Measurements from ENCODE around the gene ABHD6.
"Not testable (repeated sequence)": the region's sequence is repeated elsewhere in the genome, so short reads cannot be mapped to it uniquely, and the experiment has no call there.

Gene ABHD6, protein sequence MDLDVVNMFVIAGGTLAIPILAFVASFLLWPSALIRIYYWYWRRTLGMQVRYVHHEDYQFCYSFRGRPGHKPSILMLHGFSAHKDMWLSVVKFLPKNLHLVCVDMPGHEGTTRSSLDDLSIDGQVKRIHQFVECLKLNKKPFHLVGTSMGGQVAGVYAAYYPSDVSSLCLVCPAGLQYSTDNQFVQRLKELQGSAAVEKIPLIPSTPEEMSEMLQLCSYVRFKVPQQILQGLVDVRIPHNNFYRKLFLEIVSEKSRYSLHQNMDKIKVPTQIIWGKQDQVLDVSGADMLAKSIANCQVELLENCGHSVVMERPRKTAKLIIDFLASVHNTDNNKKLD
- 1.9 to 13.0 reads per million in 2 donors for total RNA-seq

DNA sequence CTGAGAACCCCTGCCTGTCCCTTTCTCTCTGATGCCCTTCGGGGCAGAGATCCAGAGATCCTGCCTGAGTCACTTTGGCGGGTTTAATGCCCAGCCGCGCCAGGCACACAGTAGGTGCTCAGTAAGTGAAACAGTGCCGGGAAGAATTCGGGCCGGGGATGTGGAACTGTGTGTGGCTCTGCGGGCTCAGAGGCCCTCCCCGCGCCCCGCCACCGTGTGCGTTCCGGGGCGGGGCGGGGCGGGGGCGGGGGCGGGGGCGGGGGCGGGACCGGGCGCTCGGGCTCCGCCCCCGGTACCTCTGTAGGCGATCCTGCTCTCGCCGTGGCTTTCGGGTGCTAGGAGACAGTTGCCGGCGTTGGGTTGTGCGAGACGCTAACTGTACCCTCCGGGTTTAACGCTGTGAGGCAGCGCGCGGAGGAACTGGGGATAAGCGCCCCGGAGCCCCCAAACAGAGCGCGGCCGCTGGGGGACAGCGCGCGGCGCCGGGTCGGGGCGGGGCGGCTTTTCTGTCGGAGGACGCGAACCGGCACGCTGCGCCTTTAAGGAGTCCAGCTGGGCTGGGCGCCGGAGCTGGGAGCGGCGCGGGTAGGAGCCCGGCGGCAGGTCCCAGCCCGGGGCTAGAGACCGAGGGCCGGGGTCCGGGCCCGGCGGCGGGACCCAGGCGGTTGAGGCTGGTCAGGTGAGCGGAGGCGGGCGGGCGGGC, at the start of gene ABHD6:
TSS of gene ABHD6 (plus strand) at position 555 of the 703 bp plus-strand sequence. CDS start 18,795 bp downstream, outside the sequence.
- DNase-seq = peak; percentile 82

DNA sequence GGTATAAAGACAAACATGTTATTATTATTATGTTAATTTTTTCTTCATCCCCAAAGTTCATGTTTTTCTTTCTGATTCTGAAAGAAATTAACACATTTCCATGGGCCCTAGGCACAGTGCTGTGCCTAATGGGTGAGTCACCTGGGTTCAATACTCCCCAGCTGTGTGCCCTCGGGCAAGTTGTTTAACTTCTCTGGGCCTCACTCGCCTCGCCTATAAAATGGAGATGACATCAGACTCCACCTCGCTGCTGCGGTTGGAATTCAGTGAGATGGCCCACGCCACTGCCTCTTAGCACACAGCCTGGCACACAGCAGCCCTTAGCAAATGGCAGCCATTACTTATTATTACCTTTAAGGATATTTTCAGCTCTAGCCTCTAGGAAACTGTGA, 49.4 kb upstream of the ABHD6 start:
- DNase-seq = no peak

DNA sequence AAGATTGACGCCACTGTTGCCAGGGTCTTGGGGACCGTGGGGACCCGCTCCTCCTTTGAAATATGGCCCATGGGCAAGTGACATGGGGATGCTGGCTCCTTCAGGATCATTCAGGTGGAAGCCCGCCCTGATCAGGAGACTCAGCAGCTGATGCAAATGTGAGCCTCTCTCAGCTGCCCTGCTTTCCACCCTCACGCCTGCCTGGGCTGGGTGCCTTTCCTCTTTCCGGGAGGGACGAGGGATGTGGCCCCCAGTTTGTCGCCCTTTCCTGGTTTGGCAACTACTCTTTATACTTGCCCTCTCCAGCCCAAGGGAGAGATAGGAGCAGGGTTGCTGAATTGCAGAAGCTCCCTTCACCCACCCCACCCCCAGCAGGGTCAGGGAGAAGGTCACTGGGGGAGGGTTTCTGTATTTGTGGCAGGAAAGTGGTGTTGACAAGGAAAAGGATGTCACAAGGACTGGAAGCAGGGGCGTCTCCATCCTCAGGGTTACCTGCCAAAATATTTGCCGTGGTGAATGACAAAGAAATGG, 48.6 kb upstream of the ABHD6 start:
- no peak for DNase-seq

DNA sequence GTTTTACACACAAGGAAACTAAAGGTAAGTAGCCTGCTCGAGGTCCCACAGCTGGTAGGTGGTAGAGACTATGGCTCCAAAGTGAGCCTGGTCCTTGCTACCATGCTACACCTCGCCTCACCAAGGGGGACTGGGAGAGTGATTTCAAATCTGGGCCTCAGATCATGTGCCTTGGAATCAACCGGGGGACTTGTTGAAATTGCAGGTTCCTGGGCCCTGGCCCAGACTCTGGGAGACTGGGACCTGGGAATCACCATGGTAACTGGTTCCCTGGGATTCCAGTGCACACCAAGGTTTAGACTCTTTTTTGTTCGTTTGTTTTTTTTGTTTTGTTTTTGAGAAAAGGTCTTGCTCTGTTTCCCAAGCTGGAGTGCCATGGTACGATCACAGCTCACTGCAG, 47.9 kb upstream of the ABHD6 start:
- no peak for DNase-seq

DNA sequence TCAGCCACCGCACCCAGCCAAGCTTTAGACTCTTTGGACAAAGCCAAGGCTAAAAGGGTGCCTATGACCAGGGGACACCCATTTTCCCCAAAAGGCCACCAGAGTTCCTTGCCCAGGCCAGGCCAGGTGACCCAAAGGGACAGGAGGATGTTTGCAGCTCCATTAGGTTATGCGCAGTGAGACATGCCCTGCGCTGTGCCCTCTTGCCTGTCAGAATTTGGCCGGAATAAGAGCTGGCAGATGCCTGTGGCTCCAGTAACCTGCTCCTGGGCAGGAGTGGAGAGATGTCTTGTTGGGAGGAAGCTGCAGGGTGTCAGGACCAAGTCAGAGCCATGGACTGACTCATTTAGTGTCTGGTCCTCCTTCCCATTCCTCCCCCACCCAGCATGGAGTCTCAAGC, 47.3 kb upstream of the ABHD6 start:
- no peak for DNase-seq

DNA sequence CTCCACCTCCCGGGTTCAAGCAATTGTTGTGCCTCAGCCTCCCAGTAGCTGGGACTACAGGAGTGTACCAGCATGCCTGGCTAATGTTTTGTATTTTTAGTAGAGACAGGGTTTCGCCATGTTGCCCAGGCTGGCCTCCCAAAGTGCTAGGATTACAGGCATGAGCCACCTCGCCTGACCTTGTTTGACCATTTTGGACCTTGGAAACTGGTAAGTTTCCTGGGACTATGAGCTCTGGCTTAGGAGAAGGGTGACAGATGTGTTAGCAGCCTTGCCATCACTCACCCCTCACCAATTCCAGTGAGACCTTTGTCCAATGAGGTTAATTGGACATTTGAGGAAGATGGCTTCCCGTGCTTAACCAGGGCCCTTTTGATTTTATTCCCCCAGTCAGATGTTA, 46.7 kb upstream of the ABHD6 start:
- no peak for DNase-seq

DNA sequence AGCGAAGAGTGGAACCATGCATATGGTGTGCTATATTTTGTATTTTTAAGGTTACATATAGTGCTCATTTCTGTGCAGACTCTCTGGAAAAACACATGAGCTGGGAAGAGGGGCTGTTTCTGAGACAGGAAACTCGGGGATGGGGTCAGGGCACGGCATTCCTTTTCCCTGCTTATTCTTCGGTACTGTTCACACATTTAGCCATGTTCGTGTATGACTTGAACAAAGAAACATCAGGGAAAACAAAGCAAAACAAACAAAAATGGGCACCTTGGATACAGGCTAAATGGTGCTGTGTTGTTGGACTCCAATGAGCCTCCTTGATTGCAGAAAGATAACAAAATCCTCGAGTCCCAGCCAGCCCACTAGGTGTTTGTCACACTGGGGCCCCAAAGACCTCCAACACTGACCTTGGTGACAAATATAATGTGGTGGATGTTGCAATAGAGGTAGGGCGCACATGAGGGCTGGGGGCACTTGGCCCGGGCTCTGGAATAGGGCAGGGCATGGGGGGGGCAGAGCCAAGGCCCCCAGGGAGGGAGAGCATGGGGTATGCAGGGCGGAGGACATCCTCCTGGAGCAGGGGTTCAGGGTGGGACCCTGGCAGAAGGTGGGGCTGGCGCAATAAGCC, 46.1 kb upstream of the ABHD6 start:
- DNase-seq = no peak

DNA sequence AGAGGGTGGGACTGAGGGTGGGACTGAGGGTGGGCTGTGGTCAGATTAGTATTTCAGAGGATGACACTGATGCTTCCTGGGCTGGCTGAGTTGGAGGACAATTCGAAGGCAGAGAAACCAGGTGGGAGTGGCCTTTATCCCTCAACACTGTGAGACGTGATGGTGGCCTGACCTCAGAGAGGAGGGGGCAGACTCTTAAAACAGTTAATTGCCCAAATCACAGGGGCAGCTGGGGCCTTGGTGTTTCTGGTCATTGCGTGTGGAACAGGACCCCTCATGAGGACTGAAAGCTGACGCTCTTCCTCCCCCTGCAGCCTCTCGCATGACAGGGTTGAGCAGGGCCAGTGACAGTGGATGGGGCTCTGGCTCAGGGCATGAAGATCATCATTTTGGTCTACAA, 45.5 kb upstream of the ABHD6 start:
- no peak for DNase-seq

DNA sequence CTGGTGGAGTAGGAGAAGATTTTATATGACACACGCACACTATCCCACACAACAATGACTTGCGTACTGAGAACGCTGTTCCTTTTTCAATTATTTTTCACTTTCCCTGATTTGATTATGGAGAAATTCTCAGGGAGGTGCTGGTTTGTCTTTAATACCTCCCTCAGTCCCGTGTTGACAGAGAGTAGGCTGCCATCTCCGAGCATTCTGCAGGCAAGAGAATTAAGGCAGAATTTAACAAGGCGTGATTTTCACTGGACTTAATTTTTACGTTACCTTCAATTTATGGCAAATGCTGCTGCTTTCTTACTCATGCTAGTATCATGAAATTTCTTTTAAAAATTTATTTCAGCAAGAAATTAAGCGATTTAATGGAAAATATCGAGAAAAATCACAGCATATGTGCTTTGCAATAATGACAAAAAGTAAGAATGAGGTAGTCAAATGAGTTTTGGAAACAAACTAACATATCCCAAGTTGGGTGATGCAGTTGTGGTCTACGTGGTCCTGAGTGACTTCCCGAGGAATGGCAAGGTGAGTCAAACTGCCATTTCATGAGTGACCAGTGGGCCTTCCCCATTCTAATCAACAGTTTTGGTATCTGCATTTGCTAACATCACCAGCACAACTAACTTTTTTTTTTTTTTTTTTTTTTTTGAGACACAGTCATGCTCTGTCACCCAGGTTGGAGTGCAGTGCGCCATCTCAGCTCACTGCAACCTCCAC, 43.7 kb upstream of the ABHD6 start:
- no peak for DNase-seq

DNA sequence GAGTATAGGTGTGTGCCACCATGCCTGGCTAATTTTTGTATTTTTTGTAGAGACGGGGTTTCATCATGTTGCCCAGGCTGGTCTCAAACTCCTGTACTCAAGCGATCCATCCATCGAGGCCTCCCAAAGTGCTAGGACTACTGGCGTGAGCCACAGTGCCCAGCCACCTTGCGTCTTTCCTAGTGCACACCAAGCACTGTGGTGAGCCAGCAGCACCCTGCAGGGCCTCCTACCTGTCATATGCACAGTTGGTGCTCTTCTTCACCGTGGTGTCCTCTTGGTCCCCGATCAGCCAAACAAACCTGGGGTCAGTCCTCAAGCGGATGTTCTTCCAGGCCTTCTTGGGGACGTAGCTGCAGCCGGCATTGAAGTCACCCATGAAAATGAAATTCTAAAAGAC, 40.0 kb upstream of the ABHD6 start:
- no peak for DNase-seq

DNA sequence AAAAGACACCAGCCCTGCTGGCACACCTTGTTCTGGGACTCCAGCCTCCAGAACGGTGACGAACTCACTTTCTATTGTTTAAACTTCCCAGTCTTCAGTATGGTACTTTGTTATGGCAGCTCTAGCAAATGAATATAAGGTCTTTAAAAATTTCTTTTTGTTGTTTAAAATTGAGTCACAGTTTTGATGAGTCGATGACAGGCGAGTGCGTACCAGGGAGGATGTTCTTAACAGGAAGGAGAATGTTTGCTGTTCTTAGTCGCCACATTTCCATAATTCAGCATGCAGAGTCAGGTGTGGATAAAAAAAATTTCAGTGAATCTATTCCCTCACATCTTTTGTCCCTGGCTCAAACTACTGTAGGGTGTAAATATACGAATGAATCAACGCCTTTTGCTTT, 39.2 kb upstream of the ABHD6 start:
- no peak for DNase-seq

DNA sequence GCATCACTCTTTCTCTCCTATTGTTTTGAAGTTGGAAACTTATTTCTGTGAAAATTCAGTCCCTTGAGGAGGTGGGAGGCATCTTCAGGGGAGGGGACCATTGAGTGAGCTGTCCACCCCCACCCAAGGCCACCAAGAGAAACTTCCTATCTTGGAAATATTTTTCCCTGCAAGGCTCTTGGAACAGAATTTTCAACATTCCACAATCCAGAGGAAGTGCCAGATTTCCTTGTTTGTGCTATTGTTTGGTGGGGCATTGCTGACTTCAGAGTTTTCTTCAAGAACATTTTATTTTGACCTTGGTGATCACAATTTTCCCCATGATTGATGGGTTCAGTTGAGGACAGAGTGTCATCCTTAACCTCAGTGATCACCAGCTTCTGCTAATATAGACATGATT, 38.8 kb upstream of the ABHD6 start:
- no peak for DNase-seq

DNA sequence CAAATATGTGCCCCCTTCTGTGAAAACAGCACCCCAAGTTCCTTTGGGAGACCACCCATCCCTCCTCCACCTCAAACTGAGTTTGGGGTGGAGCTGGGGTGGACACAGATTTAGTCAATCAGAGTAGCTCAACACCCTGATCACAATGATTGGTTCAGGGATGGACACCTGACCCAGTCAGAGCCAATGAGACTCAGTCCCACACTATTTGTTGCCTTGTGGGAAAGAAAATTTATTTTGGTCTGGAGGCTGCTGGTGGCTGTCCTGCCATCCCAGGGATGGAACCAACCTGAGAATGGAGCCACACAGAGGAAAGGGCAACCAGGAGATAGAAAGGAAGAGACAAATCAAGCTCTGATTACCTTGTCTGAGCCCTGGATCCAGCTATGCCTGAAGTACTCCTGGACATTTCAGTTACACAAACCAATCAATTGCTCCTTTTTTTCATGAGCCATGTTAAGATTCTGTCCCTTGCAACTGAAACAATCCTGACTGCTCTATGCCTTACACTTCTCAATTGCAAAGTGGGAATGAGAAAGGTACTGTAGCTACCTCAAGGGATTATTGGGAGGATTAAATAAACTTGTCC, 37.4 kb upstream of the ABHD6 start:
- no peak for DNase-seq

DNA sequence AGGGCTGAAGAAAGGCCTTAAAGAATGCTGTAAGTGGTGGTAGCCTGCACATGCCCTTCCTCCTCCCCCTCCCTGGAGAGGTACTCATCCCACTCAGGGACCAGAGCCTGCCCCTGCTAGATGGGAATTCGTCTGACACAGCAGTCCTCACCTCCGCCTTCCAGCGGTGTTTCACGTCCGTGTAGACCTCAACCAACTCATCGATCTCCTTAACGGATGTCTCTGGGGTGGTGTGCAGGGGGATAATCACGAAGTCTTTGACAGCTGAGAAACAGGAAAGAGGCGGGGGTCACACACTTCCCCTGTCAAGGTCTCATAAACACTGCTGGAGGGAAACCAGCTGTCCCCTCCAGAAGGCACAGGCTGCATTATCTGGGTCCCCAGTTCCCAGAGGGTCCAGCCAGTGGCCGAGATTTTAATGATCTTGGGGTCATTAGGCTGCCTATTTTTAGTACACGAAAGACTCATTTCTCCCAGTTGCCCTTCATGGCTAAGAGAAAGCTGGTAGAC, 36.7 kb upstream of the ABHD6 start:
- DNase-seq = no peak

DNA sequence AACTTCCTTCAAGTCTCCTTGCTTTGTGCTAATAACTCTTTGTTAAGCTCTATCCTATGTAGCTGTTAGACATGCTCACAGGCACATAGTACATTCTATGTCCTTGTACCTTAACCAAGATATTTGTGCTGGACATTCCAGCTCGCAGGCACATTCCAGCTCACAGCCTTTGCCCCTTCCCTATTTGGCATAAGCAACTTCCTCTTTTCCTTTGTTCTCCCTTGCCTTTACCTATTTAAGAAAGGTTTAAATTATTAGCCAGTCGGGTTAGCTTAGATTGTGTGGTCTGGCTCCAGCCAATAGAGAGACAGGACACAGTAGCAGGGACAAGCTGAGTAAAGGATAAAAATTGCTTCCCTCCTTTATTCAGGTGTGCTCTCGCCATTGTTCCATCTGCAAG, 36.1 kb upstream of the ABHD6 start:
- DNase-seq = not testable (repeated sequence)

DNA sequence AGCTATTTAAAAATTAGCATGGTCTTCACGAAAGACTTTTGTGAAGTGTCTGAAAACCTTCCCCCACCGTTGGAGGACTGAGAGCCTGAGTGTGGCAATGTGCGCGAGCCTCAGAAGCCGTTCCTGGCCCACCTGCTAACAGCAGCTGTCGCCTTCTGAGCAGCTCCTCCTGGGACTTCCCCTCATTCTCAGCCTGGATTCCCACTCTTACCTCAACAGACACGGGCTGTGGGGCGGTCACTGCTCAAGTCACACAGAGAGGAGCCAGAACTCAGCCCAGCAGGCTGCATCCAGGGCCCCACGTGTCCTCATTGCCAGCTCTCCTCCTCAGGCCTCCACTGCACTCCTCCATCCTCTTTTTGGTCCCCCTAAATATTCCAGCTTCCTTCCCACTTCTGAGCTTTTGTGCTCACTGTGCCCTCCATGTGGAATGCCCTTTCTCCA, 34.7 kb upstream of the ABHD6 start:
- no peak for DNase-seq

DNA sequence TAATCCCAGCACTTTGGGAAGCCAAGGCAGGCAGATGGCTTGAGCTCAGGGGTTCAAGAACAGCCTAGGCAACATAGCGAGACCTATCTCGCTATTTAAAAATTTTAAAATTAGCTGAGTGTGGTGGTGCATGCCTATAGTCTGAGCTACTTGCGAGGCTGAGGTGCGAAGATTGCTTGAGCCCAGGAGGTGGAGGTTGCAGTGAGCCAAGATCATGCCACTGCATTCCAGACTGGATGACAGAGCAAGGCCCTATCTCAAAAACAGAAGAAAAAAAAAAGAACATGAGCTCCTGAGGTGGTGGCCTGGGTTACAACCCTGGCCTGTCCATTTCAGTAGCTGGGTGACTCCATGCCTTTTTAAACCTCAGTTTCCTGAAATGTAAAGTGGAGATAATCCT, 34.1 kb upstream of the ABHD6 start:
- DNase-seq = no peak

DNA sequence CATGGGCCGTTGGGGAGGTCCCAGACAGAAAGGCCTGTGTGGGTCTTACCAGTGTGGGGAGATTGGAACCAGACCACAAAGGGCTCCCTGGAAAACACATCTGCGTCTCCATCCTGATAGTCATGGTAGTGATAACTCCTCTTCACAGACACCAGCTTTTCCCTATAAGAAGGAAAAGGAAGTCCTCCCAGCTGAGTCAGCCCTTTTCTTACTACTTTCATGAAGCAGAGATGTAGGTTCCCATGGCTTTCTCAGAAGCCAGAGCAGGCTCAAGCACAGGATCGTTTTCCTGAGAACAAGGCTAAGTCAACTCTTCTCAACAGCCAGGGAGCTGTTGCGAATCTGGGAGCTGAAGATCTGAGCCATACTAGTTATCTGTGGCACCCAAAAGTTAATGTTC, 32.9 kb upstream of the ABHD6 start:
- no peak for DNase-seq

DNA sequence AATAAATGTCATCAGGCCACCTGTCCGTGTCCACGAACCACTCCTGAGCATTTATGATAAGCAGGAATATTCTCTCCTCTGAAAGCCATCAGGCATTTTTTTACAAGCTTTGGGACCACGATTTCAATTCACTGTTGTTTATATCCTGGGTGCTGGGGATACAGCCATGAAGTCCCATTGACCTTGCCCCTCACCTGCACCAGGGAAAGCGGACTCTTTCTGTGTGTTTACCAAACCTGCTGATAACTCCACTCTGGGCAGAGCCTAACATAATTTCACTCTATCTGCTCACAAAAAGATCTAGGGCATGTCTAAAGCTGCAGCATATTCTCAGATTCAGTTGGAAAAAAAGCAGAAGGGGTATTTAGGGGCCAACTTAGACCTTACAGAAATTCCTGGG, 31.6 kb upstream of the ABHD6 start:
- no peak for DNase-seq

DNA sequence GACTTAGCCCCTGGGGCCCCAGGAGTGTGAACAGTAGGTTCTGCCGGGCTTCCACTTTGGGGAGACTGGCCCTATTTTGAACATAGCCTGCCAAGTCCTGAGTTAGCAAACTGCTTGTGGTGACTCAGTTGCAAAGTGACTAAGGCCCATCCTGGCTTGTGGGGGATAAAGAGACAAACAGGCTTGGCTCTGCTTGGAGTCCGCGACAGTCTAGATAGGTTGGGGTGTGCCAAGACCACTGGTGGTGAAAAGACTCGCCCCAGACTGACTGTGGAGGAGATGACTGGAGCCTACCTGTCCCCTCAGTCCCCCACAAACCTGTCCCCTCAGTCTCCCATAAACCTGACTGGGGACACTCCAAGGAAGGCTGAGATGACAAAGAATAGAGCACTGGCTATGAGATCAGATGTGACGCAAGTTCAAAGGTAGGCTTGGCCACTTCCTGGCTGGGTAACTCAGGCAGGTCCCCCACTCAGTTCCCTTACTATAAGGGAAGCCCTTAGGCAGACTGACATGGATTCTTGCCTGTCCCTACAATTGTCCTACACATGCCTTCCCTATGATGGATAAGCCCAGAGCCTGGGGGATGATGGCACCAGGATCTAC, 31.1 kb upstream of the ABHD6 start:
- DNase-seq = no peak

DNA sequence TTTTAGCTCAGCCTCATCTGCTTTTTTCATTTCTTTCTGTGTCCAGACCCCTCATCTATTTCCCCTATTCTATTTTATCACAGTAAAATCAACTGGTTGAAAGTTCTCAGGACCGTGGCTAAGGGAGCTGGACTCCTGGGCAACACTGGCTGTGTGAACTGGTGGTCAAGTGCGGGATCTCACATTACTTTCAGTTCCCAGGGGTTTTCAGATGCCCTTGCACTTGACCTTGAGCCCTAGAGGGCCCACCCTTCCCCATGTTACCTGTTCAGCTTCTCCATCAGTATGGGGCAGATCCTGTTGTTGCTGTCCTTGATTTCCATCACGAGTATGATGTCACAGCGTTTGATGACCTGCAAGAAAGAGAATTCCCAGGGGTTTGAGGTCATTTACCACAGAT, 29.6 kb upstream of the ABHD6 start:
- no peak for DNase-seq

DNA sequence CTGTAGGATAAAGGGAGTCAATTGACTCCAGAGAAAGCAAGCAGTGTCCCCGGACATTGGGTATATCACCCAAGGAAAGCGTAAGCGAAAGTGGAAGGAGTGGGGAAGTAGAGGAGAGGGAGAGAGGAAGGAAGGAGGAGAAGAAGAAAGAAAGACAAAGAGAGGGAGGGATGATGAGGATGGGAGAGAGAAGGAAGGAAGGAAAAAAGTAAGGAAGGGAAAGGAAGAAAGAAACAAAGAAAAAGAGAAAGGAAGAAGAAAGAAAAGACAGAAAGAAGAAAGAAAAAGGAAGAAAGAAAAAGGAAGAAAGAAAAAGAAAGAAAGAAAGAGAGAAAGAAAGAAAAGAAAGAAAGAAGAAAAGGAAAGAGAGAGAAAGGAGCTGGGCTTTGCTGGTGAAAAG, 27.7 kb upstream of the ABHD6 start:
- DNase-seq = no peak

All from T-helper 9 cell (primary cell).